ENCODE data around the gene OR4D11. TPM values are rescaled to one million over a fixed set of nuclear protein-coding genes. Genes with fewer than 3 reads are reported as not detected.

The OR4D11 gene
- total RNA-seq, 2 experiments from 2014 or later, result not detected

- intact Hi-C loops (cut with micrococcal nuclease; ENCODE audit: unreplicated experiment), result no loop called here
- POLR2A ChIA-PET, result interaction anchor here (0.7 to 1.0 kb wide), 2 partner anchors 19 to 482 kb away, joined by 3 read pairs; no protein-coding TSS in a partner anchor
- DNase-seq (ENCODE audit: low spot score), result no peak
- CTCF ChIA-PET (ENCODE audit: unreplicated experiment), result no interaction called here
- no peak overlapping the region for H3K27ac ChIP-seq (ENCODE audit: low read depth, low read length, poor library complexity, severe bottlenecking)
- H3K36me3 ChIP-seq (ENCODE audit: insufficient read depth, low read length), result no peaks in the 10 kb centered on the region
- no peaks in the 10 kb centered on the region for H3K9me3 ChIP-seq (ENCODE audit: low read length)
- H3K9me2 ChIP-seq (ENCODE audit: insufficient read depth, low read length), result no peaks in the 10 kb centered on the region
- H3K4me3 ChIP-seq (ENCODE audit: low read depth, low read length, poor library complexity, severe bottlenecking), result no peak overlapping the region
- no TSS peak for BruUV-seq (replicated peaks)
- no peak overlapping the region for H3K4me2 ChIP-seq (ENCODE audit: low read length)
- H3K79me2 ChIP-seq (ENCODE audit: insufficient read depth, low read depth, low read length), result no peaks in the 10 kb centered on the region
- TF ChIP-seq CTCF (conservative IDR thresholded peaks at IDR 0.05; ENCODE audit: low read length) (no peak), EZH2phosphoT487 (IDR thresholded peaks at IDR 0.05; ENCODE audit: borderline replicate concordance, low read depth, low read length) (no peak)
- no peak overlapping the region for H2AFZ ChIP-seq (ENCODE audit: low read length)
- H3K4me1 ChIP-seq (ENCODE audit: insufficient read depth, low read length, poor library complexity, severe bottlenecking), result peaks cover 8% of the 10 kb centered on the region
- no peaks in the 10 kb centered on the region for H4K20me1 ChIP-seq (ENCODE audit: insufficient read depth, low read length)
These were observed 23.5 kb upstream of the OR4D11 start for GRCh38 chr11:59479906-59480305.

DNA sequence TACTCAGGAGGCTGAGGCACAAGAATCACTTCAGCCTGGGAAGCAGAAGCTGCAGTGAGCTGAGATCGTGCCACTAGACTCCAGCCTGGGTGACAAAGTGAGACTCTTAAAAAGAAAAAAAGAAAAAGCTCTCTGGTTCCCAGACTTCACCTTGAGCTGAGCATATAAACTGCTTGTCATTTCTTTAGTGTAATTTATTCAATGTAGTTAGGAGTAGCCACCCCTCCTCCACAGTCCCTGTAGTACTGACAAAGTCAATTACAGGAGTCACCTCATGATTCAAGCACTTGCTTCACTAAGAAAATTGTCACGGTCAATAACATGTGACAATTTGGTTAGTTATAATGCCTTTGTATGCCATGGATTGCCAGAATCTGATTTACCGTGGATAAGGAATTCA is 23.0 kb upstream of the OR4D11 start:
- Histone ChIP-seq H3K27ac (ENCODE audit: low read depth, low read length, poor library complexity, severe bottlenecking) (no peak overlapping the region), H3K4me1 (ENCODE audit: insufficient read depth, low read length, poor library complexity, severe bottlenecking) (peaks cover 8% of the 10 kb centered on the region), H3K36me3 (ENCODE audit: insufficient read depth, low read length) (no peaks in the 10 kb centered on the region), H2AFZ (ENCODE audit: low read length) (no peak overlapping the region), H3K4me2 (ENCODE audit: low read length) (no peak overlapping the region), H3K79me2 (ENCODE audit: insufficient read depth, low read depth, low read length) (no peaks in the 10 kb centered on the region), H4K20me1 (ENCODE audit: insufficient read depth, low read length) (no peaks in the 10 kb centered on the region), H3K9me2 (ENCODE audit: insufficient read depth, low read length) (no peaks in the 10 kb centered on the region), H3K4me3 (ENCODE audit: low read depth, low read length, poor library complexity, severe bottlenecking) (no peak overlapping the region), H3K9me3 (ENCODE audit: low read length) (no peaks in the 10 kb centered on the region)
- BruUV-seq (replicated peaks), result no TSS peak
- ChIA-PET POLR2A (interaction anchor here (0.6 to 1.0 kb wide), 3 partner anchors 19 to 987 kb away, joined by 3 read pairs; no protein-coding TSS in a partner anchor), CTCF (ENCODE audit: unreplicated experiment) (no interaction called here)
- no peak for TF ChIP-seq CTCF (conservative IDR thresholded peaks at IDR 0.05; ENCODE audit: low read length)
- no peak for TF ChIP-seq EZH2phosphoT487 (IDR thresholded peaks at IDR 0.05; ENCODE audit: borderline replicate concordance, low read depth, low read length)
- no peak for DNase-seq (ENCODE audit: low spot score)
- intact Hi-C loops (cut with micrococcal nuclease; ENCODE audit: unreplicated experiment), result no loop called here

DNA sequence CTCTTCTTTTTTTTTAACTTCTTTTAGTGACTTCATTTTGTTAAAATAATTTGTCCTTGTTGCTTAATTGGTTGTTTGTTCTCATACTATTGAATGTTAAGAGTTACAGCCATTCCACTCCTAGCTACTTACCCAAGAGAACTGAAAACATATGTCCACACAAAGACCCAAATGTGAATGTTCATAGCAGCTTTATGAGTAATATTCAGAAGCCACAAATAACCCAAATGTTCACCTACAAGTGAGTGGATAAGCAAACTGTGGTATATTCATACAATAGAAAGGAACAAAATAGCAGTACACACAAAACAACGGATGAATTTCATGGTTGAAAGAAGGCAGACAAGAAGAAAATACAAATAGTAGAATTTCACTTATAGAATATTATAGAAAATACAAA is 1.4 kb upstream of the OR4D11 start:
- no peak for DNase-seq (ENCODE audit: low spot score)
- no peaks in the 10 kb centered on the region for H3K9me3 ChIP-seq (ENCODE audit: low read length)
- ChIA-PET CTCF (ENCODE audit: unreplicated experiment) (no interaction called here), POLR2A (interaction anchor here (1.2 kb wide), 1 partner anchor 167 kb away, joined by 3 read pairs; the partner anchor contains the start of gene PATL1)
- no peaks in the 10 kb centered on the region for H4K20me1 ChIP-seq (ENCODE audit: insufficient read depth, low read length)
- no peak overlapping the region for H3K27ac ChIP-seq (ENCODE audit: low read depth, low read length, poor library complexity, severe bottlenecking)
- no peaks in the 10 kb centered on the region for H3K79me2 ChIP-seq (ENCODE audit: insufficient read depth, low read depth, low read length)
- H3K4me1 ChIP-seq (ENCODE audit: insufficient read depth, low read length, poor library complexity, severe bottlenecking), result no peaks in the 10 kb centered on the region
- no TSS peak for BruUV-seq (replicated peaks)
- H3K4me3 ChIP-seq (ENCODE audit: low read depth, low read length, poor library complexity, severe bottlenecking), result no peak overlapping the region
- H3K4me2 ChIP-seq (ENCODE audit: low read length), result no peak overlapping the region
- intact Hi-C loops (cut with micrococcal nuclease; ENCODE audit: unreplicated experiment), result no loop called here
- no peaks in the 10 kb centered on the region for H3K9me2 ChIP-seq (ENCODE audit: insufficient read depth, low read length)
- H3K36me3 ChIP-seq (ENCODE audit: insufficient read depth, low read length), result no peaks in the 10 kb centered on the region
- H2AFZ ChIP-seq (ENCODE audit: low read length), result no peak overlapping the region
- TF ChIP-seq EZH2phosphoT487 (IDR thresholded peaks at IDR 0.05; ENCODE audit: borderline replicate concordance, low read depth, low read length), result no peak
- TF ChIP-seq CTCF (conservative IDR thresholded peaks at IDR 0.05; ENCODE audit: low read length), result no peak

Data from OCI-LY7 (cell line).